ENCODE results near the gene MYBPH.
A peak's percentile ranks its signal among the peaks of the same experiment; 100 is the strongest.

MYBPH gene

DNA sequence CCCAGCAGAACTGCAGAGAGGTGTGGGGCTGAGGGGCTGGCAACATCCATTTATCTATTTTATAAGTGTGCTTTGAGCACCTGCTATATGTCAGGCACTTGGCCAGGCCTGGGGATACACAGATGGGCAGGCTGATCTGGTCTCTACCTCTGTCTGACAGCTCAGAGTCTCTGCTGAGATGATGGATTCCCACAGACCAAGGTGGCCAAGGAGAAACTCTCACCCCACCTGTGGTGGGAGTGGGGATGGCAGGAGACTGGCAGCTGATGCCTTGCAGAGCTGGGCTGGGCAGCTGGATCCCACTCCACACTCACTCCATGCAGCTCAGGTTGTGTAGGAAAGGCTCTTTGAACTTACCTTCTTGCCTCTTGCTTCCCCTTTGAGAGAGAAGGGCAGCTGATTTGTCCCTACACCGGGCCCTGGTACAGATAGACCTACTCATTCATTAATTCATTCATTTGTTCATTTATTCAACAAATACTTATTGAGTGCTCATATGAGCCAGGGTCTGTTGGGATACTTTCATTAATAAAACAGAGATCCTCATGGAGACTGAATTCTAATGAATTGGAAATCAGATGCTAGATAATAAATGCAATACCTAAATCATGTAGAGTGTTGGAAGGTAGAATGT is 39.1 kb downstream of the MYBPH start:
- no peak for TF ChIP-seq EZH2phosphoT487 (IDR thresholded peaks at IDR 0.05; ENCODE audit: low read depth)
- TF ChIP-seq, protein P1, sequence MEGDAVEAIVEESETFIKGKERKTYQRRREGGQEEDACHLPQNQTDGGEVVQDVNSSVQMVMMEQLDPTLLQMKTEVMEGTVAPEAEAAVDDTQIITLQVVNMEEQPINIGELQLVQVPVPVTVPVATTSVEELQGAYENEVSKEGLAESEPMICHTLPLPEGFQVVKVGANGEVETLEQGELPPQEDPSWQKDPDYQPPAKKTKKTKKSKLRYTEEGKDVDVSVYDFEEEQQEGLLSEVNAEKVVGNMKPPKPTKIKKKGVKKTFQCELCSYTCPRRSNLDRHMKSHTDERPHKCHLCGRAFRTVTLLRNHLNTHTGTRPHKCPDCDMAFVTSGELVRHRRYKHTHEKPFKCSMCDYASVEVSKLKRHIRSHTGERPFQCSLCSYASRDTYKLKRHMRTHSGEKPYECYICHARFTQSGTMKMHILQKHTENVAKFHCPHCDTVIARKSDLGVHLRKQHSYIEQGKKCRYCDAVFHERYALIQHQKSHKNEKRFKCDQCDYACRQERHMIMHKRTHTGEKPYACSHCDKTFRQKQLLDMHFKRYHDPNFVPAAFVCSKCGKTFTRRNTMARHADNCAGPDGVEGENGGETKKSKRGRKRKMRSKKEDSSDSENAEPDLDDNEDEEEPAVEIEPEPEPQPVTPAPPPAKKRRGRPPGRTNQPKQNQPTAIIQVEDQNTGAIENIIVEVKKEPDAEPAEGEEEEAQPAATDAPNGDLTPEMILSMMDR (IDR thresholded peaks at IDR 0.05; ENCODE audit: low read depth, low read length), result no peak
- Histone ChIP-seq H3K27me3 (ENCODE audit: low read depth, low read length) (peaks cover 50% of the 10 kb centered on the region), H3K4me2 (ENCODE audit: low read length) (no peak overlapping the region)

DNA sequence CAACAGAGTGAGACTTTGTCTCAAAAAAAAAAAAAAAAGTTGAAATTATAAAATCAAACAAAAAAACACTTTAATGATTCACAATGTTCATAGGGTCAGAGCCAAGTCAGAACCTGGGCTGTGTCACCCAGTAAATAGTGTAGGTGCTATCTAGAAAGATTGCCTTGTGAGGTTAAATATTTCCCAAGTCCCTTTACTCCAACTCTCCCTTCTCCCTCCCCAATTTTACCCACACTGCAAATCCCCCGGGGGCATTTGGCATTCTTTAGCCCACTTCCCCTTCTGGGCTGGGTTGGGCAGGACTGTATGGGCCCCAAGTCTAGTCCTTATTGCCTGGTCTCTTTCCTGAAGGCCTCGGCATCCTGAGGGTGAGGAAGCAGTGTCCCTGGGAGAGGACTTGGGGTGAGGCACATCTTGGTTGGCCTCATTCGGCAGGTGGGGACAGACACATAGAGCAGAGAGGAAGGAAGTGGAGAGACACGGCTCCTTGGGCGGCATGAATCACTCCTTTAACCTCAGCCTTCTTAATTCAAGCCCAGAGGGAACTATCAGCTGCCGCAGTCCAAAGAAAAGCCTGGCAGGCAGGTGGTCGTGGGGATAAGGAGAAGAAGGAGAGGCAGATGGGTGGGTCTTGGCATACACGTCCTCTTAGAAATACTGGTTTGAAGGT is 39.9 kb downstream of the MYBPH start:
- peaks cover 55% of the 10 kb centered on the region for H3K27me3 ChIP-seq (ENCODE audit: low read depth, low read length)
- H3K4me2 ChIP-seq (ENCODE audit: low read length), result peak overlapping the region; percentile 38
- peaks cover 8% of the 10 kb centered on the region for H3K4me1 ChIP-seq (ENCODE audit: low read length)
- no peaks in the 10 kb centered on the region for H3K79me2 ChIP-seq (ENCODE audit: low read length)
- H3K9me3 ChIP-seq (ENCODE audit: insufficient read depth, low read length), result no peaks in the 10 kb centered on the region
- H3K9ac ChIP-seq (ENCODE audit: low read length), result no peak overlapping the region
- no peak overlapping the region for H3K27ac ChIP-seq (ENCODE audit: low read length)
- H2AFZ ChIP-seq (ENCODE audit: low read depth, low read length), result peak overlapping the region; percentile 72; the same call in 1 of the 2 replicates
- H3K36me3 ChIP-seq (replicated peaks; ENCODE audit: low read depth, low read length), result no peaks in the 10 kb centered on the region
- H3K4me3 ChIP-seq (ENCODE audit: low read length), result no peak overlapping the region
- TF ChIP-seq, protein P1 (IDR thresholded peaks at IDR 0.05; ENCODE audit: low read depth, low read length), result no peak
- no peak for TF ChIP-seq EZH2phosphoT487 (IDR thresholded peaks at IDR 0.05; ENCODE audit: low read depth)
- H4K20me1 ChIP-seq (ENCODE audit: insufficient read depth, low read length), result no peaks in the 10 kb centered on the region

More for the DNA sequence above, 39.1 kb downstream of the MYBPH start:
- Histone ChIP-seq H3K9me3 (ENCODE audit: insufficient read depth, low read length) (no peaks in the 10 kb centered on the region), H3K4me1 (ENCODE audit: low read length) (peaks cover 8% of the 10 kb centered on the region), H3K27ac (ENCODE audit: low read length) (no peak overlapping the region), H3K36me3 (replicated peaks; ENCODE audit: low read depth, low read length) (no peaks in the 10 kb centered on the region), H3K9ac (ENCODE audit: low read length) (no peak overlapping the region), H2AFZ (ENCODE audit: low read depth, low read length) (no peak overlapping the region), H3K4me3 (ENCODE audit: low read length) (no peak overlapping the region), H4K20me1 (ENCODE audit: insufficient read depth, low read length) (no peaks in the 10 kb centered on the region), H3K79me2 (ENCODE audit: low read length) (no peaks in the 10 kb centered on the region)

DNA sequence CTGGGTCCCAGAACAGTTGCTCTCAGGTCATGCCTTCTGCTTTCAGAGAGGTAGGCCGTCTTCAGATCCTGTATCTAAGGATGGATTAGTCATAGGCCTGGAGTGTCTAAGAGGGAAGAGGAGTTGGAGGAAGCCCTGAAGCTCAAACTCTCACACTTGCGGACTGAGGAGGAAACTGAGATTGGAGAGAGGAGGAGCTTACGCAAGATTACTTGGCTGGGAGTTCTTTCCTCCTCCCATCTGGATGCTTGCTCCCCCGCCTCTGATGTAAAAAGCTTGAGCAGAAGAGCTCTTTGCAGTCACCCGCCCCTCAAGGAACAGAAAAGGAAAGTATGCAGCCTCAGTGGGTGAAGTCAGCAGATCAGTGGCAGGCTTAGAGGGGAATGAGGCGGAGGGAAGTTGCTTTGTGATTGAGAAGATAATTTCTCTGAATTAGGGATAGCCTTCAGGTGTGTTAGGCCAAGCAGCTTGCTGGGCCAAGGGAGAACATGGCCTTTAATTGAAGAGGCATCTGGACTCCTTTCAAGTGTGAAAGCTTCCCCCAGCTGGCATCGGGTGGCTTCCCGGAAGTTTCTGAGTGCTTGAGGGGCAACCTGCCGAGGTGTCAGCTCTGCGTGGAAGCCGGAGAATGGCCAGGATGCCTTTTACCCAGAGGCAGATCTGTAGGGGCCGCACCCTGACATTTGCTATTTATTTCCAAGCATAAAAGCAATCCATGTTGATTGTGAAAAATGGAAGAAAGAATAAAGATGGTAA is 41.5 kb downstream of the MYBPH start:
- Histone ChIP-seq H3K27ac (ENCODE audit: low read length) (no peak overlapping the region), H3K4me3 (ENCODE audit: low read length) (no peak overlapping the region), H2AFZ (ENCODE audit: low read depth, low read length) (no peak overlapping the region), H3K27me3 (ENCODE audit: low read depth, low read length) (peaks cover 54% of the 10 kb centered on the region), H3K9me3 (ENCODE audit: insufficient read depth, low read length) (no peaks in the 10 kb centered on the region), H3K79me2 (ENCODE audit: low read length) (no peaks in the 10 kb centered on the region), H3K9ac (ENCODE audit: low read length) (no peak overlapping the region), H3K36me3 (replicated peaks; ENCODE audit: low read depth, low read length) (no peaks in the 10 kb centered on the region), H4K20me1 (ENCODE audit: insufficient read depth, low read length) (no peaks in the 10 kb centered on the region), H3K4me2 (ENCODE audit: low read length) (no peak overlapping the region), H3K4me1 (ENCODE audit: low read length) (peaks cover 8% of the 10 kb centered on the region)
- TF ChIP-seq EZH2phosphoT487 (IDR thresholded peaks at IDR 0.05; ENCODE audit: low read depth), result no peak
- TF ChIP-seq, protein P1 (IDR thresholded peaks at IDR 0.05; ENCODE audit: low read depth, low read length), result no peak
